ENCODE measurements around the gene TRIM66.

Gene TRIM66

DNA sequence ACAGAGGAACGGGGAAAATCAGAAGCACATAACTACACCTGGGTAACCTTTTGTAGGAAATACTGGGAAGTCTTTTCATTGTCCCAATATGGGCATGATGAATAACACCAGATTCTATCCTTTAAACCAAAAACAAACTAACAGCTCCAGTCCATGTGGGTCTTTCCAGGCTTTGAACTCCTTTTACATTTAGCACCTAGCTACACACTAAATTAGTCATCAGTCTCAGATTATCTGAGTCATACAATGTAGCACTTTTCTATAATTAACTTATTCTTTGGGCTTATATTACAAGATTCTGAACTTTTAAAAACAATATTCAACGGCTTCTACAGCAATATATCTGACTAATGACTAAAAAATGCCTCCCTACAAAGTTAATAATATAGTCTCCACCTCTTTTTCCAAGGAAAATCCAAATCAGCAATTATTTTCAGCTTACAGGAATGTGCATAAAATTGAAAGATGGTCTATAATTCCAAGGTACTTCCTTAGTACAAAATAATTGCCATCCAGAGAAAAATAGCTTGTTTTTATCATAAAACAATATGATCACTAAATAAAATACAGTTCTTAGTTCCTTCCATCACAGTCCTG lies 114.8 kb downstream of the TRIM66 start:
- TF ChIP-seq, protein P1, sequence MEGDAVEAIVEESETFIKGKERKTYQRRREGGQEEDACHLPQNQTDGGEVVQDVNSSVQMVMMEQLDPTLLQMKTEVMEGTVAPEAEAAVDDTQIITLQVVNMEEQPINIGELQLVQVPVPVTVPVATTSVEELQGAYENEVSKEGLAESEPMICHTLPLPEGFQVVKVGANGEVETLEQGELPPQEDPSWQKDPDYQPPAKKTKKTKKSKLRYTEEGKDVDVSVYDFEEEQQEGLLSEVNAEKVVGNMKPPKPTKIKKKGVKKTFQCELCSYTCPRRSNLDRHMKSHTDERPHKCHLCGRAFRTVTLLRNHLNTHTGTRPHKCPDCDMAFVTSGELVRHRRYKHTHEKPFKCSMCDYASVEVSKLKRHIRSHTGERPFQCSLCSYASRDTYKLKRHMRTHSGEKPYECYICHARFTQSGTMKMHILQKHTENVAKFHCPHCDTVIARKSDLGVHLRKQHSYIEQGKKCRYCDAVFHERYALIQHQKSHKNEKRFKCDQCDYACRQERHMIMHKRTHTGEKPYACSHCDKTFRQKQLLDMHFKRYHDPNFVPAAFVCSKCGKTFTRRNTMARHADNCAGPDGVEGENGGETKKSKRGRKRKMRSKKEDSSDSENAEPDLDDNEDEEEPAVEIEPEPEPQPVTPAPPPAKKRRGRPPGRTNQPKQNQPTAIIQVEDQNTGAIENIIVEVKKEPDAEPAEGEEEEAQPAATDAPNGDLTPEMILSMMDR (IDR thresholded peaks at IDR 0.05; ENCODE audit: control insufficient read depth, extremely low read depth, insufficient read depth): no peak
- no peak overlapping the region for H3K4me3 ChIP-seq (ENCODE audit: low read depth, low read length)
- DNase-seq (ENCODE audit: low read depth): no peak

DNA sequence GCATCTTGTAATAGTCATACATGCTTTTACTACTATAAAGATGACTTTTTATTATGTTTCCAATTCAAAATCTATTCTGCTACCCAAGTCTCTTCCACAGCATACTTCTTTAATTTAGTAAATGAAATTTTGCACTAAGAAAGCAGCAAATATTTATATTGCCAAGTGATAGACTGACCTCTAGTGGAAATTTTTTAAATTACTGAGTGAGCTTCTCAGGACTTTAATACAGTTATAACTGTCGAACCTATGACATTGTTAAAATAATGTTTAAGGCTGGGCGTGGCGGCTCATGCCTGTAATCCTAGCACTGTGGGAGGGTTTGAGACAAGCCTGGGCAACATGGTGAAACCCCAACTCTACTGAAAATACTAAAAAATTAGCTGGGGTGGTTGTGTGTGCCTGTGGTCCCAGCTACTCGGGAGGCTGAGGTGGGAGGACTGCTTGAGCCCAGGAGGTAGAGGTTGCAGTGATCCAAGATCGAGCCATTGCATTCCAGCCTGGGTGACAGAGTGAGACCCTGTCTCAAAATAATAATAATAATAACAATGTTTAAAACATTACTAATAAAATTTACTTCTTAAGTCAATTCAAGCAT lies 115.8 kb downstream of the TRIM66 start:
- TF ChIP-seq, protein P1 (IDR thresholded peaks at IDR 0.05; ENCODE audit: control insufficient read depth, extremely low read depth, insufficient read depth): peak; percentile 44
- no peak overlapping the region for H3K4me3 ChIP-seq (ENCODE audit: low read depth, low read length)
- no peak for DNase-seq (ENCODE audit: low read depth)

DNA sequence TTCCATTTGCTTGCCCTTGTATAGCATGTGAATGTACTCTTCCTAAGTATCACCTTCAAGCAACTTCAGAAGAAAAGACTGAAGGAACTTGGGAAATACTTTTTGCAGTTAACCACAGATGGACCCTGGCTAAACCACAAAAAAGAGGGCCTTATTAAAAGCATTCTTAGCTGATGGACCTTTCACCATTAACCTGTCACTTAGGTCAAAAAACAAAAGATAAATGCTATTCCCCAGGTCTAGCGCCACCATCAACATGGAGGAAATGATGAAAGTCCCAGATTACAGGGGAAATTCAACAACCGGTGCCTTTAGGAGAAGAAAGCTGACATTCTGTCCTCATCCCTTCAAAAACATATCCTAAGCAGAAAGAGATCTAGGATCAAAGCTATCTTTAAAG lies 117.9 kb downstream of the TRIM66 start:
- TF ChIP-seq, protein P1 (IDR thresholded peaks at IDR 0.05; ENCODE audit: control insufficient read depth, extremely low read depth, insufficient read depth): no peak
- DNase-seq (ENCODE audit: low read depth): no peak
- H3K4me3 ChIP-seq (ENCODE audit: low read depth, low read length): no peak overlapping the region
